ENCODE data around the gene LRMDA.

LRMDA gene

DNA sequence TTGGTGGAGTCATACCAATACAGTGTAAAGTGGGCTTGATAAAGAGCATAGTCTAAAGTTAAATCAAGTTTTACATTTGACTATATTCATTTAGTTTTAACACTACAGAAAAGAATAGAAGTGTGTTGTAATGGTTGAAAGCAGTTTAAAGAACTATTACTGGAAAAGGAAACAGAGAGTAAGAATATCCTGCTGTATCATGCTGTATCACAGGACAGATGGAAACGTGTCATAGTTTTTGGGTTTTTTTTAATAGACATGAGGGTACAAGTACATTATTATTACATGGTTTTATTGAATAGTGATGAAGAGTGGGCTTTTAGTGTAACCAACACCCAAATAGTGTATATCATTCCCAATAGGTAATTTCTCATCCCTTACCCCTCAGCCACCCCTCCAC, 944.3 kb downstream of the LRMDA start:
- no peak for DNase-seq
- in situ Hi-C loops (cut with HindIII; ENCODE audit: low pct_ligation_motif_present, low pct_unique_long_range_greater_than_20kb, low sequenced_read_pairs) = no loop called here

DNA sequence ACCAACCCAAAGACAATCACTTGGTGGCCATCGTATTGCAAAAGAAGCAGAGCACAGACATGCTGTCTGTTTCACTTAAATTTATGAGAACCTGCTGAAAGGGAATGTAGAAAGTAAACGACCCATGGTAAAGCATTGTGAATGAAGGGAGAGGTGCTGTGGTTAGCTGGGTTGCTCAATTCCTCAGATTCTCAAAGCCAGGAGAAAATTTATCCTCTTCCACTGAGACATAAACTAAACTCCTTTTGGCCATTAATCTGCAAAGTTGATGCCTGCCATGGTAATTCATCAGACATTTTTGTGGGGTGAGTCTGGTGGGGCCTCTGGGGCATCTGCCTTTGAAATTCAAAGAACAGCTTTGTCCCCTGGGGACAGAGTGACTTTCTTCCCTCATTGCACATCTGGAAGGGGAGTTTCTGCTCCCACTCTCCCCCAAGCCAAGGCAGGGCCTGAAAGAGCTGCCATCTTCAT, 951.0 kb downstream of the LRMDA start:
- in situ Hi-C loops (cut with HindIII; ENCODE audit: low pct_ligation_motif_present, low pct_unique_long_range_greater_than_20kb, low sequenced_read_pairs) = no loop called here
- DNase-seq = no peak

- in situ Hi-C loops (cut with HindIII; ENCODE audit: low pct_ligation_motif_present, low pct_unique_long_range_greater_than_20kb, low sequenced_read_pairs) = no loop called here
- DNase-seq = no peak
Measured at GRCh38 chr10:76388321-76389023, 957.0 kb downstream of the LRMDA start.

GRCh38 chr10:76393875-76394706, 962.7 kb downstream of the LRMDA start:
- no peak for DNase-seq
- in situ Hi-C loops (cut with HindIII; ENCODE audit: low pct_ligation_motif_present, low pct_unique_long_range_greater_than_20kb, low sequenced_read_pairs) = no loop called here

GRCh38 chr10:76394707-76395042, 963.3 kb downstream of the LRMDA start:
- in situ Hi-C loops (cut with HindIII; ENCODE audit: low pct_ligation_motif_present, low pct_unique_long_range_greater_than_20kb, low sequenced_read_pairs) = no loop called here
- no peak for DNase-seq

DNA sequence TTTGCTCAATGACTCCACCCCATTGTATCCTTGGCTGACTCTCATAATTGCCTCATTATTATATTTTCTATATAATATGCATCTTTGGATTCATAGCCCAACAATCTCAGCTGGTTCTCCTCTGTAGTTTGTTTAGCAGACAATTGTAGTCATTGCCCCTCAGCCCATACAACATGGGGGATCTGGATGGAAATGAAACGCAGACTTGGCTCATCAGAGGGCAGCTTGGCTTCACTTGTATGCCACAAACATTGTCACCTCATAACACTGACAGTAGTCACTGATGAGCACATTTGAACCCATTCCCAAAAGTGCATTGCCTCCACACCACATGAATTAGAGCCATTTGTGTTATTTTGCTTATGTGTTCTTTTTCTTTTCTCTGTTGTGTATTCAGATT, 963.8 kb downstream of the LRMDA start:
- no peak for DNase-seq
- in situ Hi-C loops (cut with HindIII; ENCODE audit: low pct_ligation_motif_present, low pct_unique_long_range_greater_than_20kb, low sequenced_read_pairs) = no loop called here

- in situ Hi-C loops (cut with HindIII; ENCODE audit: low pct_ligation_motif_present, low pct_unique_long_range_greater_than_20kb, low sequenced_read_pairs) = no loop called here
- DNase-seq = no peak
Measured at GRCh38 chr10:76396134-76396533, 964.7 kb downstream of the LRMDA start.

DNA sequence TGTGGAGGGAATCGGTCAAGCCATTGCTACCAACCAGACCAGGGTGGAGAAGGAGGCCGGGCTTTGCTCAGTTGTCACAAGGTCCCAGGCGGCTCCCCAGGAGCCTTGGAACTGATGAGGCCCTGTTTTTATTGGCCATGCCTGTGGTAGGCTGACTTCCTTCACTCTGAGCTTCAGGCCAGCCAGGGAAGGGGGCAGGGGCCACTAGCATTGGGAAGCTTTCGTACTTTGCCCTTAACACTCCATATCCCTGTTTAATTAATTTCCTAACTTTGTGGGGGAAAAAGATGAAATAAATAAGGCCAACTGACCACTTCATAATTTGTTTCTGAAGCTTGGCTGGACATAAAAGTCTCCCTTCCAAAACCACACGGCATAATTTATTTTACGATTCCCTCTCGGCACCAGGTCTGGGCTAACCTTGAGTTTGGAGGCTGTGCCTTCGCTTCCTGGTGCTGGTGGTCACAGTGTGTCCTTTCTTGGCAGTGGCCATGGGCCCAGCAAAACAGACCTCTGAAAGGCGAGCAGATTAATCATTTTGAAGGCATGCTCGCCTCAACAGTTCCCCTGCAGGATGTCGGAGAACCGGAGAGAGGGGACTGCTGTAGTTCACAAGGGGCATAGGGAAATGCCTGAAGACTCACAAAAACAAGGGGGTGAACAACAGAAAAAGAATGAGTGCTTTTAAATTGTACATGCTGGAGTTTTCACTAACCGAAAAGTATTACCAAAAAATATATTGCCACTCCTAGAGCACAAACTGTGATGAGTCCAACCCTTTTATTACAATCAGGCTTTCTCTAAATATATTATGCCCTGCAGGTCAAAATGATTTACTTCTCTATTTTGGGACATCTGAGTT, 966.0 kb downstream of the LRMDA start:
- in situ Hi-C loops (cut with HindIII; ENCODE audit: low pct_ligation_motif_present, low pct_unique_long_range_greater_than_20kb, low sequenced_read_pairs) = no loop called here
- DNase-seq = no peak

DNA sequence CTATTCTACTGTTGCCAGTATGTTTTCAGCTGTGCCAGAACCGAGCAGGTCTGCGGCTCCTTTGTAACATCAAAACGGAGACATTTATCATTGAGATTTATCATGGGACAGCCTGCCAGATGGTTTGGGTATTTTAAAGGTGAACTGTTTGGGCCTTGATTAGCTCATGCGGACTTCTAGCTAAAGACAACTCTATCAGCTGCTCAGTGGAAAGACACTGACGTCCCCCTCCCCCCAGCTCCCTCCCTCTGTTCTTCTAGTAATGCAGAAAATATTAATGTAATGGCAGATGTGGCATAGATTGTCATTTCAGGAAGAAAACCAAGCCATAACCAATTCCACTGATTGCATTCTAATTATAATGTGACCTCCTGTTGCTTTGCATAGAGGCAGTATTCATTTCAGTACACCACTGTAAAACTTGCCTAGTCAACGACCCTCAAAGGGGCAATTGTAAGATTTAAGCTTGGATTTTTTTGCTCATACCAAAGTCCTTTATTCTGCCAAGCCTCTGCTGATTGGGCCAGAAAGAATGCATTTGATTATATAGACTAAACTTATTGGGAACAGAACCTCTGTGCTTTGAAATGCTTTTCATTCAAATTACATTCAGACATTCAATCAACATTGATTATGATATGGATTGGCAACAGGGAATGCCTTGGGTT, 966.8 kb downstream of the LRMDA start:
- DNase-seq = no peak
- in situ Hi-C loops (cut with HindIII; ENCODE audit: low pct_ligation_motif_present, low pct_unique_long_range_greater_than_20kb, low sequenced_read_pairs) = no loop called here

DNA sequence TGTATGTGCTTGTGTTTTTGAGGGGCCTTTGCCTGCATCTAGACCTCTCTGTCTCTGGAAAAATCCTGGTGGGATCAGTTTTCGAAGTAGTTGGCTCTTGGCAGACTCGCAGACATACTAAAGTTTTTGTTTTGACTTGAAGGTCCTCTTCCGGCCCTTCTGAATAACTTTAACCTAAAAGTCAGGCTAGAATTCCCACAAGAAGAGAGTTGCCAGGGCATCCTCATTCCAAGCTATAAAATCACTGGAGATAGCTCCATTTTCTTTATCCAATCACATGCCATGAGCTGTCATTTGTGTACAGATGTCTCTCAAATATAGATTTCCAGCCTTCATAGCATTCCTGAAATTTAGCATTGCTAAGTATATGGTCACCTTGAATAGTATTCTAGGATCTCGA, 967.8 kb downstream of the LRMDA start:
- DNase-seq = no peak
- in situ Hi-C loops (cut with HindIII; ENCODE audit: low pct_ligation_motif_present, low pct_unique_long_range_greater_than_20kb, low sequenced_read_pairs) = no loop called here

- DNase-seq = no peak
- in situ Hi-C loops (cut with HindIII; ENCODE audit: low pct_ligation_motif_present, low pct_unique_long_range_greater_than_20kb, low sequenced_read_pairs) = no loop called here
Measured at GRCh38 chr10:76401006-76401405, 969.6 kb downstream of the LRMDA start.

GRCh38 chr10:76403912-76404311, 972.5 kb downstream of the LRMDA start:
- DNase-seq = no peak
- in situ Hi-C loops (cut with HindIII; ENCODE audit: low pct_ligation_motif_present, low pct_unique_long_range_greater_than_20kb, low sequenced_read_pairs) = no loop called here

- in situ Hi-C loops (cut with HindIII; ENCODE audit: low pct_ligation_motif_present, low pct_unique_long_range_greater_than_20kb, low sequenced_read_pairs) = no loop called here
- DNase-seq = no peak
Measured at GRCh38 chr10:76404531-76404930, 973.1 kb downstream of the LRMDA start.

DNA sequence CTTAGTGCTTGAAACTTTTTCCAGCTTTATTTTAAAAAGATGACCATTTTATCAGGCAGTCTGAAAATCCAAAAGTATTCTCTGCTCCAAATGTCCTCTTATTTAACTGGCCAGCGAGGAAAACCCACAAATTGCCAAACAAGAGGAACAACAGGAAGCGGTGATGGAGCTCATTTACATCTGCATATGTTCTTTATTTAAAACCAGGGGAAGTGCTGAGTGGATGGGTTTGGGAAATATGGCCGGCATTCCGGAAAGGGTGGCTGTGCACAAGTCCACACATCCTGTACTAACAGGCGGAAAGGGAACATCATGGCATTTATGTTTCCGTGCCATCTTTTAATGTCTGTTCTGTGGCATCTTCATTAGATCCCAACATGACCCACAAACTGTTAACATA, 974.5 kb downstream of the LRMDA start:
- in situ Hi-C loops (cut with HindIII; ENCODE audit: low pct_ligation_motif_present, low pct_unique_long_range_greater_than_20kb, low sequenced_read_pairs) = no loop called here
- DNase-seq = no peak

DNA sequence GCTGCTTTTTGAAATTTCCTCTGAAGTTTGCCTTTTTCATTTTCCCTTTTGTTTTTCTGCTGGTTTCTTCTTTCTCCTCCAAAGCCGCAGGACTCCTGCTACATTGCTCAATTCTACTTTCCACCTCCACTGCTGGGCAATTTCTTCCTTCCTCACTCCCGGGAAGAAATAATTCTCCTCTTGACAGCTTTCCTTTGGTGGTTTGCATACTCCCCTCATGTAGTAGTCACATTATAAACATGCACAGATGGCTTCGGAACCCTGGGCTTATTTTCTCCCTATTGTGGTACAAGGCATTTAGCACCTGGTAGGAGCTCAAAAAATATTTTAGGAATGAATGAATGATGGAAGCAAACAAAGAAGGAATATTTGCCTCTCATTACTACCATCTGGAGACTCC, 977.2 kb downstream of the LRMDA start:
- in situ Hi-C loops (cut with HindIII; ENCODE audit: low pct_ligation_motif_present, low pct_unique_long_range_greater_than_20kb, low sequenced_read_pairs) = no loop called here
- DNase-seq = no peak

DNA sequence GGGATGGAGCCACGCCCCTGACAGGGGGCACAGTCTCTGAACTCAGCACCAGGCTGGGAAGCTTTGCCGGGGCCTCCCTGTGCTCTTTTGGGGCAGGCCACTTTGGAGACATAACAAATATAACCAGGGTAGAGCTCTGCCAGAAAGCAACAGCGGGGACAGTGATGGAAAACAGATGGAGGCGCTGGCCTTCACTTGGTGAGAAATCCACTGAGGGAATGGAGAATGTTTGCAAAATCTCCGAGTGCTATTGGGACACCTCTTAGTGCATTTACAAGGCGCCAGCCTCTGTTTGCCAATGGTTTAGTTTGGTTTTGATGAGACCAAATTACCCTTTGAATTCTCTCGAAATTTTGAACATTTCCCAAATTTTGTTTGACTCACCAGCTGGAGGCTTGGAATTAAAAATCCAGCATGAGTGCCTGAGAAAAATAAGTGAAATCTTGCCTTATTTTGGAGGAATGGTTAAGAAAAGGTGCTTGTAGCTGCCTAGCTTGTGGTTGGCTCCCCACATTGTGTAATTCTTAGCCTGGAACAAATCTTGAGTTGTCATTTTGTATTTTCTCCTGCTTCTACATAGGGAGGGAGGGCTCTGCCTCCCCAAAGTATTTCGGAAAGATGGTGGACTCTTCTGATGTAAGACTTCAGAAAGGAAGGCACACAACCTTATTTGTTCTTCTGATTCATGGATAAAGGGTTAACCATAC, 980.5 kb downstream of the LRMDA start:
- in situ Hi-C loops (cut with HindIII; ENCODE audit: low pct_ligation_motif_present, low pct_unique_long_range_greater_than_20kb, low sequenced_read_pairs) = no loop called here
- no peak for DNase-seq

DNA sequence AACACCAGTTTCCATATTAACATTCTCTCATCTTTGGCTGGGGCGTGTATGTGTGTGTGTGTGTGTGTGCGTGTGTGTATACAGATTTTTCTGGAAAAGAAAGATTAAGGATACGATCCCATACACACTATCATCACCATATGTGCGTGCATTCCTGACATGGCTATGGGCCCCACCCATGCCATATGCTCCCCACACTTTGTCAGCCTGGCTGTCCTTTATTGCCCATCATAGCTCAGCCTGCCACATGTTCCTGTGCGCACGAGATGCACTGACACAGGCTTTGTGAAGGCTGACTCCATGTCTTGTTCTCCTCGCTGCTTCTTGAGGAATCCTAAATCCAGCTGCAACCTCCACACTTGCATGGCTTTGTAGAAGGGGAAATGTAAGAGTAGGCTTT, 984.1 kb downstream of the LRMDA start:
- in situ Hi-C loops (cut with HindIII; ENCODE audit: low pct_ligation_motif_present, low pct_unique_long_range_greater_than_20kb, low sequenced_read_pairs) = no loop called here

GRCh38 chr10:76416642-76417041, 985.2 kb downstream of the LRMDA start:
- no peak for DNase-seq
- in situ Hi-C loops (cut with HindIII; ENCODE audit: low pct_ligation_motif_present, low pct_unique_long_range_greater_than_20kb, low sequenced_read_pairs) = no loop called here

More for the DNA sequence above, 984.1 kb downstream of the LRMDA start:
- DNase-seq = no peak

Measured in ACHN (cell line).